T-helper 22 cell (primary cell): ENCODE results near the gene YWHAE.
"Not testable (repeated sequence)": the region's sequence is repeated elsewhere in the genome, so short reads cannot be mapped to it uniquely, and the experiment has no call there.

ENCODE experiments used
- DNase-seq: peaks from one replicate; pipeline ENCODE4 v3.0.0-alpha.2; 2020; ENCODE audit warnings: low read depth

The YWHAE gene

GRCh38 chr17:1399679-1400512 is at the start of gene YWHAE:
Gene YWHAE, minus strand, starts transcription at chr17:1400222. Its CDS starts 112 bp downstream, at chr17:1400110.
- peak; percentile 91 for DNase-seq

DNA sequence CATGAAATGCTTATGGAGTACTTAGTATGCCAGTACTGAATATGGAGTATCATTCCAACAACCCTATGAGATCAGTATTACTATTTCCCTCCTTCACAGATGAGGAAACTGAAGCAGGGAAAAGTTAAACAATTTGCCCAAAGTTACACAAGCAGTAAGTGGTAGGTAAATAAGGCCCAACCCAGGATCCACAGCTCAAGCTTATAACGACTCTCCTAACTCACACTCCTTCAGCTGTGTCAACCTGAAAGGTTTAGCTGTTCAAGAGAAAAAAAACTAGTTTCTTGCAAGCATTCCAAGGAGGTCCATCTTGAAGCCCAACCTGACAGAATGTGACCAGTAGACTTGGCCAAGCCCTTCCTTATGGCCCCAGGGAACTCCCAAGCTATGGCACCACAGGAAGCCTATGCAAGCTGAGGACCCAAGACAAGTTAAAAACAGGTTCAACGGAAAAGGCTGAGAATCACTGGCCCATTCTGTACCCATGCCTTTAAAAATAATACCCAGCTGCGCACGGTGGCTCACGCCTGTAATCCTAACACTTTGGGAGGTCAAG is 49.5 kb upstream of the YWHAE start:
- DNase-seq, result no peak

DNA sequence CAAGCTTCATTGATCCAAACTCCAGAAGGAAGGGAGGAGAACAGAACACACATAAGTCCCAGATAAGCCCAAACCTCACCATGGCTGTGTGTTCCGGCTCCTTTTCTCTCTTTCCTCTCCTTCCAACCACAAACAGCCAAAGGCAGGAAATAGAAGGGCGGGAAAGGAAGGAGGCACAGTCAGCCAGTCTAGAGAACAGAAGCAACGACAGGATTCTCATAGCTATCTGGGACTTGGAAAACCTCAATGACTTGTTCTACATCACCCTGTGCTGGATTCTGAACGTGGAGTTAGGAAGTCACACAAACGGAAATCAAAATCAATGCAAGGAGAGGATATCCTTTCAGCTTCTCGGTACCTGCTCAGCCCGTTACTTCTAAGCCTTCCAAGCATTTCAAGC is 47.0 kb upstream of the YWHAE start:
- DNase-seq, result no peak

DNA sequence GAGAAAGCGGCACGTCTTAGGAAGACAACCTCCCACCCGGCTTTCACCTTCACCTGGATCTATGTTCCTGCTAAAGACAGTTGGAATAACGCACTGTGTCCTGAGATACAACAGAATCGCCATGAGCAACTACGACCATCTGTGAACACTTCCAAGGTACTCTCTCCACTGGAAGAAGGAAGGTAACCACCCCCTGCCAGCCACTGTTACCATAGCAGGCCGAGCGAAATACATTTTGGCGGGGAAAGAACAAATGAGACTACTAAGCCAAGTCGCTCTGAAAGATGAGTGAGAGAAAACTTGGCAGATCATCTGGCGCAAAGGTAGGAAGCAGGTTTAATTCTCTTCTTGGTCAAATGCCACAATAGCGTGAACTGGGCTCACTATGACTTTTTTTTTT is 46.2 kb upstream of the YWHAE start:
- DNase-seq, result no peak

DNA sequence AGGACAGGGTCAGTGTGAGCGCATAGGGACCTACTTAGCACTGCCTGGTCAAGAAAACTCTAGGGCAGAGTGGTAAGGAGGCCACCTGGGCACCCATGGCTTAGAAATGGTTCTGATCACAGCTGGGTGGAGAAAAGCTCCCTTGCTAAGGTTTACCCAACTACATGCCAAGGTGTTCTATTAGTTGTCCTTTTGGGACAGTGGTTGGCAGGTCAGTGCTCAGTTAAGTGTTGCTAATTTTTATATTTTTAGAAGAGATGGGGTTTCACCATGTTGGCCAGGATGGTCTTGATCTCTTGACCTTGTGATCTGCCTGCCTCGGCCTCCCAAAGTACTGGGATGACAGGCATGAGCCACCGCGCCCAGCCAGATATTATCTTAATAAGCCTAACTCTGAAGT is 45.7 kb upstream of the YWHAE start:
- not testable (repeated sequence) for DNase-seq

GRCh38 chr17:1442721-1443120 is 42.7 kb upstream of the YWHAE start:
- DNase-seq, result not testable (repeated sequence)

DNA sequence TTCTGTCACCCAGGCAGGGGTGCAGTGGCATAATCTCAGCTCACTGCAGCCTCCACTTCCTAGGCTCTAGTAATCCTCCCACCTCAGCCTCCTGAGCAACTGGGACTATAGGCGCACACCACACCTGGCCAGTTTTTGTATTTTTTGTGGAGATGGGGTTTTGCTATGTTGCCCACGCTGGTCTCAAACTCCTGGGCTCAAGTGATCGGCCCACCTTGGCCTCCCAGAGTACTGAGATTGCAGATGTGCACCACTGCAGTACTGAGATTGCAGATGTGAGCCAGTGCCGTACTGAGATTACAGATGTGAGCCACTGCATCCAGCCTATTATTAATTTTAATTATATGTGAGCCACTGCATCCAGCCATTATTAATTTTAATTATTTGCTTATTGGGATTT is 42.2 kb upstream of the YWHAE start:
- no peak for DNase-seq

GRCh38 chr17:1440921-1441320 is 40.9 kb upstream of the YWHAE start:
- no peak for DNase-seq

GRCh38 chr17:1438593-1439083 is 38.6 kb upstream of the YWHAE start:
- no peak for DNase-seq

GRCh38 chr17:1435326-1435725 is 35.3 kb upstream of the YWHAE start:
- DNase-seq, result no peak

DNA sequence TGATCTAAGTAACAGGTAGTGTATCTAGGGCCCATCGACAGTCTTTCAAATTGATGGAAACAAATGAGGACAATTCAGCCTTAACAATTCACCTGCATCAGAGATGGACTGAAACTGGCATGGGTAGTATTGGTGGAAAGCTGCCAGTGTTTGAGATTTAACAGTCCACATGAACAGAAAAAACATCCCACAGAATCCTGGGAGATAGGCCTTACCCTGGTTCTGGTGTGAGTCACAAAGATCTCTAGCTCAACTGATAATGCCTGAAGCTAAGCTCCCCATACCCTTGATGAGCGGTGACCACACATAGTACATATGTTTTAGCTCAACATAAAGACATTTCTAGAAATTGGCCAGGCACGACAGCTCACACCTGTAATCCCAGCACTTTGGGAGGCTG is 34.1 kb upstream of the YWHAE start:
- DNase-seq, result no peak

DNA sequence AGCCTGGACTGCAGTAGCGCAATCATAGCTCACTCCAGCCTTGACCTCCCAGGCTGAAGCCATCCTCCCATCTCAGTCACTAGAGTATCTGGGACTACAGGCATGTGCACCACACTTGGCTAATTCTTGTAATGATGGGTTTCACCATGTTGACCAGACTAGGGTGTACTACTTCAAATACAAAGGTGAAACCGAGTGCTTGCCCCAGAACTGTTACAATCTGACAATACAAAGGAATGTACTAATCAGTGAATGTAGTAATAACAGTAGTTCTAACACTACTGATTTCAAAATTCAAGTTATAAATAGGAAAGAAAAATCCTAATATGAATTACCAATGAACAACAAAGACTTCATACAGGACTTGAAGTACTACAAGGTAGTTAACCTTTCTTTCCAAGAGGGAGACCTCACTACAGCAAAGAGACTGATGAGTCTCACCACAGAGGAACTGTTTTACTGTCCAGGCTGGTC is 31.6 kb upstream of the YWHAE start:
- DNase-seq, result no peak

GRCh38 chr17:1423456-1424135 is 23.6 kb upstream of the YWHAE start:
- no peak for DNase-seq

GRCh38 chr17:1422885-1423284 is 22.9 kb upstream of the YWHAE start:
- no peak for DNase-seq

- DNase-seq, result no peak
Measured at GRCh38 chr17:1421470-1421869, 21.4 kb upstream of the YWHAE start.

DNA sequence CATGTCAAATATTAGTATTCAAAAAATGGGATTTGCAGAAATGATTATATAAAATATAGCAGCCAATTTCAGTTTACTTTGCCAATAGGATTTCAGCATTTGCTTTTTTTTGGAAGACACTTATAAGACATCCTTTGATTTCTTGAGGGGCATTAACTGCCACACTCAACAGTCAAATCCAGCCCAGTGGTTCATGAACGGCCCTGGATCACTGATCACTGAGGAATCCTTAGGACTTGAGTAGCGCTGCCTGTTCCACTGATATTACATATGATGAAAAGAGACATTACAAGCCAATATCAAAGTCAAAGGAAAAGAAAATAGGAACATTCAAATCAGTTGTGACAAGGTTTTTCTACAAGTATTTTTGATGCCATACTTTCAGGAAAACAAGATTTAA is 21.0 kb upstream of the YWHAE start:
- DNase-seq, result no peak

- DNase-seq, result no peak
Measured at GRCh38 chr17:1420163-1420562, 20.1 kb upstream of the YWHAE start.

- not testable (repeated sequence) for DNase-seq
Measured at GRCh38 chr17:1418476-1418875, 18.5 kb upstream of the YWHAE start.

- no peak for DNase-seq
Measured at GRCh38 chr17:1416414-1416813, 16.4 kb upstream of the YWHAE start.

GRCh38 chr17:1414634-1415033 is 14.6 kb upstream of the YWHAE start:
- DNase-seq, result no peak

- no peak for DNase-seq
Measured at GRCh38 chr17:1414001-1414574, 14.1 kb upstream of the YWHAE start.

DNA sequence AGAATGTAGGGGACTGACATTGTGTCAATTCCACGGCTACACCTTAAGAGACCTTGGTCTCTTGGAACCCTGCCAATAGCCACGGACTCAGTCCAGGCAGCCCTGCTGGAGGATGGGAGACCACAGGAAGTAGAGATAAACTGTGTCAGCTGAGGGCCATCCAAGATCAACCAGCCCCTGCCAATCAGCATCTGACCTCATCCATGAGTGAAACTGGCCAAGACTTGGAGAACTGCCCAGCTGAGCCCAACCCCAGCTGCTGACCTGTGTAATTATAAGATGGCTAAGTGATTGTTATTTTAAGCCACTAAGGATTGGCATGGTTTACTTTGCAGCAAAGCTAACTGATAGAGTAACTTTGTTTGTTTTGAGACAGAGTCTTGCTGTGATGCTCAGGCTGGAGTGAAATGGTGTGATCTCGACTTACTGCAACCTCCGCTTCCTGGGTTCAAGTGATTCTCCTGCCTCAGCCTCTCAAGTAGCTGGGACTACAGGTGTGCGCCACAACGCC is 13.3 kb upstream of the YWHAE start:
- no peak for DNase-seq
